GM12865 (cell line): ENCODE results near the gene TH.
A peak's percentile ranks its signal among the peaks of the same experiment; 100 is the strongest.

Experiments used
- DNase-seq: peaks from one replicate; pipeline ENCODE4 v3.0.0; 2010; ENCODE audit warnings: low read depth
- H3K4me3 ChIP-seq: 2 replicates; pipeline ENCODE4 v1.5.1; 2011; ENCODE audit warnings: mild to moderate bottlenecking, low read depth, low read length, control low read depth
- TF ChIP-seq, protein P1 (sequence below): IDR thresholded peaks from 2 replicates; pipeline ENCODE4 v1.5.1; 2011; ENCODE audit warnings: low read length, control low read depth, low read depth, inconsistent platforms; ENCODE audit not compliant: insufficient read depth; ENCODE audit errors: missing control alignments

The TH gene

DNA sequence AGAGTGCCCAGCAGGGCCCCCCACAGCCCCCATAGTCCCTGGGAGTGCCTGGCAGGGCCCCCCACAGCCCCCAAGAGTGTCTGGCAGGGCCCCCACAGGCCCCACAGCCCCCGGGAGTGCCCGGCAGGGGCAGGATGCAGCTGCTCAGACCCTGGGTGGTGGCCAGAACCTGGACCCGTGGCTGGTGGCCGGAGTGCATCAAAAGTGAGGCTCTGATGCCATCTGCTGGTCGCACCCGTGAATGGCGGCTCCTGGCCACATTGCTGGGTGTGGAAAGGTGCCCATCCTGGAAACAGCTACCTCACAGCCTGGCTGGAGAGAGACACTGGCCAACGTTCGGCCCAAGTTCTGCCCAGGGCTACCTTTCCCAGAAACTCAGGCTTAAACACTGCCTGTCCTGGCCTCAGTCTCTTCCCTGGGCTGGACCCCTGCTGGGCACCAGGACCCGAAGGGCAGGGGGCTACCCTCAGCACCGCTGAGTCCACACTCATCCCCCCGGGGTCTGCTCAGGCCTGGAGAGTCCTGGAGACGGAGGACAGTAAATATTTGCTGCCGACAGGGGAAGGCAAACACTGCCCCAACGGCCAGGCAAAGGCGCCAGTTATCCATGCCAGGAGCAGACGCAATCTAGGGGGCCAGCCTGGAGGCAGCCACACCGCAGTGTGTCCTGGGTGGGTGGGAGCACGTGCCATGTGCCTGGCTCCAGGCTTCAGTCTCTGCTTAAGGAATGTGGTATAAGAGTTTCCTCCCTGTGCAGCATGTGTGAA is 15.0 kb downstream of the TH start:
- TF ChIP-seq, protein P1, sequence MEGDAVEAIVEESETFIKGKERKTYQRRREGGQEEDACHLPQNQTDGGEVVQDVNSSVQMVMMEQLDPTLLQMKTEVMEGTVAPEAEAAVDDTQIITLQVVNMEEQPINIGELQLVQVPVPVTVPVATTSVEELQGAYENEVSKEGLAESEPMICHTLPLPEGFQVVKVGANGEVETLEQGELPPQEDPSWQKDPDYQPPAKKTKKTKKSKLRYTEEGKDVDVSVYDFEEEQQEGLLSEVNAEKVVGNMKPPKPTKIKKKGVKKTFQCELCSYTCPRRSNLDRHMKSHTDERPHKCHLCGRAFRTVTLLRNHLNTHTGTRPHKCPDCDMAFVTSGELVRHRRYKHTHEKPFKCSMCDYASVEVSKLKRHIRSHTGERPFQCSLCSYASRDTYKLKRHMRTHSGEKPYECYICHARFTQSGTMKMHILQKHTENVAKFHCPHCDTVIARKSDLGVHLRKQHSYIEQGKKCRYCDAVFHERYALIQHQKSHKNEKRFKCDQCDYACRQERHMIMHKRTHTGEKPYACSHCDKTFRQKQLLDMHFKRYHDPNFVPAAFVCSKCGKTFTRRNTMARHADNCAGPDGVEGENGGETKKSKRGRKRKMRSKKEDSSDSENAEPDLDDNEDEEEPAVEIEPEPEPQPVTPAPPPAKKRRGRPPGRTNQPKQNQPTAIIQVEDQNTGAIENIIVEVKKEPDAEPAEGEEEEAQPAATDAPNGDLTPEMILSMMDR, result peak; percentile 74
- no peak overlapping the region for H3K4me3 ChIP-seq
- DNase-seq, result peak; percentile 31

DNA sequence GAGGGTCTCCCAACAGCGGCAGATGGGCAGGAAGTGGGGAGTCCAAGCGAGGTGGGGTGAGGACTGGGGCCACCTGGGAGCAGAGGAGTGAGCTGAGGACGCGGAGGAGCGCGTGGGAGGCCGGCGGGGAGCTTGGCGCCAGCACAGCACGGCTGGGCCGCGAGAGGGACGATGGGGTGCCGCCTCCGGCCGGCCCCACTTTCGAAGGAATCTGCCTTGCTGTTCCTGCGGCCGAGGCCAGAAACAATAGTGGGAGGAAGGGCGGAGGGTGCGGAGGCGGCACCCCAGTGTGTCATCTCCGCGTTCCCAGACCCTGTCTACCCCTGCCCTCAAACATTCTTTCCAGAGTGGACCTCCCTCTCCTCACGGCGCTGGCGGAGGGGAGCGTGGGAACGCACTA is 16.1 kb downstream of the TH start:
- DNase-seq, result no peak
- TF ChIP-seq, protein P1, result no peak
- H3K4me3 ChIP-seq, result no peak overlapping the region

DNA sequence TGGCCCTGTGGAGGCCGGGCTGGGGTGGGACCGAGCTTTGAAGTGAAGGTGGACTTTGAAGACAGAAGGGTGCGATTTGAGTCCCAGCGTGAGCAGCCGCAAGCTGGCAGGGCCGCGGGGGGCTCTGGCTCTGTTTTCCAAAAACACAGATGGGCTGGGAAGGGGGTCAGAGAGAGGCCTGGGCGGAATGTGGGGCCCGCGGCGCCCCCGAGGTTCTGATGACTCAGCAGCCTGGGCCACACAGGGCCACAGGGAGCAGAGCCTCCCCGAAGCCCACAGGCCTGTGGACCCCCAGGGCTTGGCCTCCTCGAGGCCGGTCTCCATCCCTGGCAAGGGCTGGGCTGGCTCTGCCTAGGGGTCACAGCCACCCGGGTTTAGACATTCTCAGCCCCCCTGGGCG is 16.7 kb downstream of the TH start:
- TF ChIP-seq, protein P1, result no peak
- DNase-seq, result no peak
- no peak overlapping the region for H3K4me3 ChIP-seq

DNA sequence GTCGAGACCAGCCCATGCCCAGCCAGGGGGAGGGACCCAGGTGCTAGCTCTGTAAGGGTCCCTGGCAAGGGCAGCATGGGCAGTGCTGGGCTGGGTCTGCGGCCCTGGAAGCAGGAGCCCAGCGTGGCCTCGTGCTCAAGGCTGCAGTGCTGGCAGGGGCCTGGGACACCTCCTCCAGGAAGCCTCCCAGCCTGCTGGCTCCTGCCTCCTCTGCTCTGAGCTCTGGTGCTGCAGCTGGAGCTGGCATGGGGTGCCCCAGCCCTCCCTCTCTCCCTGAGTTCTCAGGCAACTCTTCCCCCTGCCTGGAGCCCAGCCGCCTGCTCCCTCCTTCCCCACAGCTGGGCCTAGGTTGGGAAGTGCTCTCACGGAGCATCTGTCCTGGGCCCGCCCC is 17.4 kb downstream of the TH start:
- TF ChIP-seq, protein P1, result no peak
- no peak for DNase-seq
- no peak overlapping the region for H3K4me3 ChIP-seq

DNA sequence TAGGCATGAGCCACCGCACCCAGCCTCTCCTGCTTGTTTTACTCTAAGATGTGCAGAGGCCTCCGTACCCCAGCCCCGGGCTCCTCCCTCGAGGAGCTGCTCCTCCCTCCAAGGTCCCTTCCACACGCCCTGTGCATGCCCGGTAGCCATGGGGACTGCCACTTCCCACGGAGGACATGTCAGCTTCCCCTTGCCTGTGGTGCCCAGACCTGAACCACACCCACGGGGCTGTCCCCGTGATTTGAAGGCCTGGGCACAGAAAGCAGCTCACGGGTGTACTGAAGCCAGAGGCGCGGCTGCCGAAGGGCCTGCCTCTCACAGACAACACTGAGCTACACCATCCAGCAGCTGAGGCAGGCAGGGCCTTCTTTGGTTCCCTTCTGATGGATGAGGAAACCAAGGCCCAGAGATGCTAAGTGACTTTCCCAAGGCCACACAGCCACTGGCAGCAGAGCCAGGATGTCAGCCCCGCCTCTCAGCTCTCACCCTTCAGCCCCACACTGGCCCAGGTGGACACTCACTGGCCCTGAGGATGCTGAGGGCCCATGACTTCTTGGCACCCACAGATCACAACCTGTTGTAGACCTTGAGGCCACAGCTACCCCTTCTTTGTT is 17.9 kb downstream of the TH start:
- H3K4me3 ChIP-seq, result no peak overlapping the region
- no peak for DNase-seq
- TF ChIP-seq, protein P1, result no peak

DNA sequence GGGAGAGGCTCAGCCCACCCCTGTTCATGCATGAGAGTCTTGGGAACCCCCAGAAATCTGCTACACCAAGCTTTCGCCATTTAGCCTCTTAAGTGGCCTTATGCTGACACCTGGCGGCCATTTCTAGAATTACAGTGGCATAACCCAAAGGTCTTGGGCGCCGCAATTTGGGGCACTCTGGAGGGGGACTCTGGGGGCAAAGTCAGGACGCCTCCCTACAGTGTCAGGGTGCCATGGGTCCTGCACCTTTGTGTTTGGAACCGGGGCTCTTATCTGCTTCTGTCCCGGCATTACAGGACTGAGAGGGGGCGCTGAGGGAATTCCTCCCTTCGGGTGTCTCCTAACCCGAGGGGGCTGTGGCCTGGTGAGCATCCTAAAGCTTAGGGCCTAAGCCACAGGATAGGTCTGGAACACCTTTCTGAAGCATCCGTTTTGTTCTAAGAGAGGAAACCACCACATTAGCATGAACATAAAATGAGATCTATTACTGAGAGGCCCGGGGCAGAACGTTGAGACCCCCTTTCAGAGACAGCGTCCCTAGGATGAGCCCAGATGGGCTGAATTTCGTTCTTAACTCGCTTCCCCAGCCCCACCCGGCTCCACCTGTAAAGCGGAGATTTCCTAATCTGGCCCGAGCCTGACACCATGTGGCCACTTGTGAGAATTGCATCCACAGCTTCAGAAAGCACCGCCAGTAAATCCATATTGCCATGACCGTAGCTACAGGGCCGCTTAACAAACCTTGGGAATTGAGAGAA is 19.9 kb downstream of the TH start:
- no peak overlapping the region for H3K4me3 ChIP-seq
- TF ChIP-seq, protein P1, result peak; percentile 66
- peak; percentile 82 for DNase-seq
